ENCODE data around the gene FADD.
"Not testable (repeated sequence)": the region's sequence is repeated elsewhere in the genome, so short reads cannot be mapped to it uniquely, and the experiment has no call there.

FADD gene

DNA sequence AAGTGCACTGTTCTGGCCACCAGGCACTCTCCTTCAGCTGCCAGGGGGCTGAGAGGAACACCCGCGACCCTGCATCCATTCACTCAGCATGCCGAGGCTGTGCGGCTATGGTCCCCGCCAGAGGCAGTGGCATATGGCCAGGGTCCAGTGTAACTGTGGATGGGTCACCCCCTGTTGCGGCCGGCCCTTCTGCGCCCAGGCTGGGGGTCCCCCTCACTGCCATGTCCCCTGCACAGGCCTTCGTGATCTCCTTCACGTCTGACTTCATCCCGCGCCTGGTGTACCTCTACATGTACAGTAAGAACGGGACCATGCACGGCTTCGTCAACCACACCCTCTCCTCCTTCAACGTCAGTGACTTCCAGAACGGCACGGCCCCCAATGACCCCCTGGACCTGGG is 20.8 kb upstream of the FADD start:
- DNase-seq (ENCODE audit: low read depth), result no peak

- DNase-seq (ENCODE audit: low read depth), result no peak
Observed at GRCh38 chr11:70183032-70183431, 20.1 kb upstream of the FADD start.

DNA sequence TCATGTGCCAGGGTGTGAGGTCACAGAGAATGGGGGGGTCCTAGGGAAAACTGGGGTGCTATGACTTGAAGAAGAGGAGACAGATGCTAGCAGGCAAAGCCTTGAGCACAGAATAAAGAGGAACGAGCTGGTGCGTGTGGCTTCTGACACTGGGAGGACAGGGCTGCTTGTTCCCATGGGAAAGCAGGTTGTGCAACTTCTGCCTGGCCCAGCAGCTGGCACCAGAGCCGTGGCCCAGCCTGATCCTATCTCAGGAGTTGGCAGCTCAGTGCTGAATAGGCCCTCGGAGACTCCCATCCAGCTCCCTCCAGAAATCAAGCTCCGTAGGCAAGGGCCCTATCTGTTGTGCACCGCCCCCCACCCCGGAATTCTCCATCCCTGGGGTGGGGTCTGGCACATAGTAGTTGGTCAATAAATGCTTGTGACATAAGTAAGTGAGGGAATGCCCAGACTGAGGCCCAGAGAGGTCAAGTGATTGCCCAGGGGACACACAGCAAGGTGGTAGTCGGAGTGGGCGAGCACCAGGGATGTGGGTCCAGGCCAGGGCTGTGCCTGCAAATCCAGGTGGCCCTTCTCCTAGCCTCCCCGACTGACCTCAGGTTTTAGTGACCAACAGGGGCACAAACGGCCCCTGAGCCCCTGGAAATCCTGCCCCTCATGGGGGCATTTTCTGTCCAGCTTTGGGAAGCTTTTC is 19.5 kb upstream of the FADD start:
- no peak for DNase-seq (ENCODE audit: low read depth)

- DNase-seq (ENCODE audit: low read depth), result no peak
Observed at GRCh38 chr11:70184396-70184795, 18.7 kb upstream of the FADD start.

- no peak for DNase-seq (ENCODE audit: low read depth)
Observed at GRCh38 chr11:70185348-70186055, 17.6 kb upstream of the FADD start.

DNA sequence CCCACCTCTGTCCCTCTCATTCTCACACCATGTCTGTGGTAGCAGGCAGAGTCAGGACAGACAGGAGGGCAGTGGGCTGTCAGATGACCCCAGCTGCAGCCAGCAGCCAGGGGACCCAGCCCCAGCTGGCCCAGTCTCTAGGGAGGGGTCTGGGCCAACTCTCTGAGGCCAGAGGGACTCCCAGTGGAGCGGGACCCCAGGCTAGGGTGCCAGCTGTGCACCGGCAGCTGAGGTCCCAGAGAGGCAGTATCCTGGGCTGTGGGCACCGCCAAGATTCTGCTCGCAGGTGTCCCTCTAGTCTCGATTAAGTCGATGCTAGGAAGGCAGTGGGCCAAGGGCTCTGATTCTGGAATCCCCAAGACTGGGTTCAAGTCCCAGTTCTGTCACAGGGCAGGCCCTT is 16.7 kb upstream of the FADD start:
- no peak for DNase-seq (ENCODE audit: low read depth)

DNA sequence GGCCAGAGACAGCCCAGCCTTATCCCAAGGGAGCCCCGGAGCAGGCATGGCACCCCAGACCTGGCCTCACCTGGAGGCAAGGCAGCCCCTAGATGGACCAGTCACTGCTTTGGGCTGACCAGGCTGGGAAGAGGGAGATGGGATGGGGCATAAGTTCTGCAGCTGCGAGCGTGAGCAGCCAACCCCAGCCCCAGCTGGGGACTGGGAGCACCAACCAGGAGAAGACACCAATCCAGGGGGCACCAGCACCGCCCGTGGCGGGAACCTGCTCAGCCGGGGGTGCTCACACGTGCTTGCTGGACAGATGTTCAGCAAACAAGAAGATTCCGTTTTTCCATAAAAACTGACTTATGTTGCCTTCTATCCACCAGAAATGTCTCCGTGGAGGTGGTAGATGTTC is 16.2 kb upstream of the FADD start:
- no peak for DNase-seq (ENCODE audit: low read depth)

GRCh38 chr11:70187771-70188170 is 15.3 kb upstream of the FADD start:
- no peak for DNase-seq (ENCODE audit: low read depth)

DNA sequence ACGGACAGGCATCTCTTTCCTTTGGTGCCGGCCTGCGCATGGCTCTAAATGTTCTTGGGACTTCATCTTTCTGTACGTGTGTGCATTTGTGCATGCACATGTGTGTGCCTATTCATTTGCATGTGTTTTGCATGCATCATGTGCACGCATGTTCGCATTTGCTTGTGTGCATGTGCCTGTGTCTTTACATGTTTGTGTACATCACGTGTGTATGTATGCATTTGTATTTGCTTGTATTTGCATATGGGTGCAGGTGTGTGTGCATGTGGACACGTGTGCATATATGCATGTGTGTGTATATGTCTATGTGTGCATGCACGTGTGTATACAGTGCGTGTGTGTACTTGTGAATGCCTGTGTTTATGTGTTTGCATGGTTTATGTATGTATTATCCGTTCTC is 13.5 kb upstream of the FADD start:
- DNase-seq (ENCODE audit: low read depth), result no peak

DNA sequence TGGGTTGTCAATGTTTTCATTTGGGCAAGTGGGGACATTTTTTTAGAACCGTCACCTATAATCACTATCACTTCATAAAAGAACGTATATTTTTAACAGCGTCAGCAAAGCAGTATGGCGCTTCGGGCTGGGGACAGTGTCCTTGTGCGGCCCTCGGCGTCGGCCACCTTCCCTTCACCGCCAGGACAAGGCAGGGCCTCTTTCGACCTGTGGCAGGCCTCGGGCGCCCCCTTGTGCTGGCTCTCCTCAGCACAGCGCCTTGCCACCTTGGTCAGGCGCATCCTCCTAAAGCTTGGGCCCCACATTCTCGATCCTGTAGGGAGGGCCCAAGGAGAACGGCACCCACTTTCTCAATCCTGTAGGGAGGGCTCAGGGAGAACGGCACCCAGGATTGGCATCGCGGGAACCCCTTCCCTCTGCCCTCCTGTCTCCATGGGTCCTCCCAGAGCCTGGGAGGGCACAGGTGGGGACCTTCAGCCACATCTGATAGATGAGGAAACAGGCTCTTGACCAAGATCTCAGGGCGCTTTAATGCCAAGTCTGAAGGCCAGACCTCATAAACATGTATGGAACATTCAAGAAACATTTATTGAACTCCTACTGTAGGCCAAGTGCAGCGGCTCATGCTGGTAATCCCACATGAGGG is 11.5 kb upstream of the FADD start:
- DNase-seq (ENCODE audit: low read depth), result no peak

- no peak for DNase-seq (ENCODE audit: low read depth)
Observed at GRCh38 chr11:70192666-70193410, 10.3 kb upstream of the FADD start.

GRCh38 chr11:70193411-70194292 is 9.4 kb upstream of the FADD start:
- DNase-seq (ENCODE audit: low read depth), result no peak

- no peak for DNase-seq (ENCODE audit: low read depth)
Observed at GRCh38 chr11:70194792-70195791, 8.0 kb upstream of the FADD start.

GRCh38 chr11:70200212-70200844 is 2.8 kb upstream of the FADD start:
- no peak for DNase-seq (ENCODE audit: low read depth)

DNA sequence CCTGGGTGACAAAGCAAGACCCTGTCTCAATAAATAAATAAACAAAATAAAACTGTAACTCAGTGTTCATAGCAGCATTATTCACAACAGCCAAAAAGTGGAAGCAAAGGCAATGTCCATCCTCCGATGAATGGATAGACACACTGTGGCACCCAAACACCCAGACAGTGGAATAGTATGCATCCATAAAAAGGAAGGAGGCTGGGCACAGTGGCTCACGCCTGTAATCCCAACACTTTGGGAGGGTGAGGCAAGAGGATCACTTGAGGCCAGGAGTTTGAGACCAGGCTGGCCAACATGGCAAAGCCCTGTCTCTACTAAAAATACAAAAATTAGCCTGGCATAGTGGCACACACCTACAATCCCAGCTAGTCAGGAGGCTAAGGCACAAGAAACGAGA is 2.0 kb upstream of the FADD start:
- not testable (repeated sequence) for DNase-seq (ENCODE audit: low read depth)

DNA sequence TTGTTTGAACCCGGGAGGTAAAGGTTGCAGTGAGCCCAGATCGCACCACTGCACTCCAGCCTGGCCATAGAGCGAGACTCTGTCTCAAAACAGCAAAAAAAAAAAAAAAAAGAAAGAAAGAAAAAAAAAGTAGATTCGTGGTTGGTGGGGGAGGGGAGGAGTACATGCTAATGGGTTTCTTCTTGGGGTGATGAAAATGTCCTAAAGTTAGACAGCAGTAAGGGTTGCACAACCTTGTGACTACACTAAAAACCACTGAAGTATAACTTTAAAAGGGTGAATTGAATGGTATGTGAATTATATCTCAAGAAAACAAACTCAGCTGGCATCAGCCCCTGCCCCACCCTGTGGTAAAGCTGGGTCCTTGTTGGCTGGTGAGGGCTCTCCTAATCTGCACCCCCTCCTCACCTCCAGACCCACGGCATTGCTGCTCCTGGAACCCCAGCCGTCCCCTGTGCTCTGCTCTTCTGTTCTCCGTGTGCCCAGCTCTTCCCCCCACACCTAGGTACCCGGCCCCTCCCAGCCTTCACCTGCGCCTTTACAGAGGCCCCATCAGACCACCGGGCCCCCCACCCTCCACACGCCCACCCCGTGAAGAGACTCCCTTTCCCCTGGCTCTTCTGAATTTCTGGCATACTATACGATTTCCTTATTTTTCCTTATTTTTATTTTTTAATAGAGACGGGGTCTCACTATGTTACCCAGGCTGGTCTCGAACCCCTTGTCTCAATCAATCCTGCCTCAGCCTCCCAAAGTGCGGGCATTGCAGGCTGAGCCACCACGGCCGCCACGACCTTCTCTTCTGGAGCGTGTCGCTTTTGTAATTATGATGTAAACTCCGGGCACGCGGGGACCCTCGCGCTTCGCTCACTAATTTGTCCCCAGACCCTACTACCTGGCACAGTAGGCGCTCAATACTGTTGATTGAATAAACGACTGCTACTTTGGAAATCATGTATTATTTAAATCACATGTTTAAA is 924 bp upstream of the FADD start:
- DNase-seq (ENCODE audit: low read depth), result no peak

- DNase-seq (ENCODE audit: low read depth), result peak; percentile 94
Observed at GRCh38 chr11:70203751-70204465, 812 bp downstream of the FADD start.

DNA sequence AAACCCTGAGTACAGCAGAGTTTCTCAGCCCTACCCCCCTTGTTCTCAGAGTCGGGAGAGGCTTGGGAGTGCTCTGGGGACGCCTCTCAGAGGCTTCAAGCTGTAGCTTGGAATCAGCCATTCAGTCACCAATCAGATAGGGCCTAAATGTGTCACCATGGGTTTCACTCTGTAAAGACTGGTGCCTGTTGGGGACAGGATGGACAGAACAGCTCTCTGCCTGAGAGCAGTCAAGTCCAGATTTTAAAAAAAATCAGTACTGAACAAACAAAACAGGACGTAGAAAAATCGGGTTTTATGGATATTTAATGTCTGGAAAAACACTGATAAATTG is 1.3 kb downstream of the FADD start:
- no peak for DNase-seq (ENCODE audit: low read depth)

Data from stimulated activated CD8-positive, alpha-beta memory T cell treated with anti-CD3 and anti-CD28 coated beads, Interleukin-12 subunit alpha, Interleukin-12 subunit beta, amount 100 ng/mL, for 1 hour (primary cell).